KOPT-K1 (cell line): Measurements from ENCODE around the gene RUFY3.
"Not testable (repeated sequence)": the region's sequence is repeated elsewhere in the genome, so short reads cannot be mapped to it uniquely, and the experiment has no call there.

Source experiments
- H3K27ac ChIP-seq: fragments of 200-600 bp; sonication (generic); 2 replicates; pipeline ENCODE4 v1.5.1; 2016; ENCODE audit warnings: antibody characterized with exemption, mild to moderate bottlenecking, low read depth, low read length; ENCODE audit not compliant: poor library complexity, severe bottlenecking
- H3K36me3 ChIP-seq: fragments of 200-600 bp; sonication (generic); 2 replicates; pipeline ENCODE4 v1.5.1; 2017; ENCODE audit warnings: antibody characterized with exemption, mild to moderate bottlenecking, low read length, moderate library complexity; ENCODE audit not compliant: insufficient read depth
- H3K9me3 ChIP-seq: fragments of 200-600 bp; sonication (generic); 2 replicates; pipeline ENCODE4 v1.5.1; 2017; ENCODE audit warnings: antibody characterized with exemption, low read length, mild to moderate bottlenecking; ENCODE audit not compliant: insufficient read depth, poor library complexity, severe bottlenecking

The RUFY3 gene

GRCh38 chr4:70714079-70714887 lies 7.5 kb upstream of the RUFY3 start:
- Histone ChIP-seq H3K9me3 (no peaks in the 10 kb centered on the region), H3K36me3 (no peaks in the 10 kb centered on the region), H3K27ac (peak overlapping the region; percentile 62)

- Histone ChIP-seq H3K27ac (no peak overlapping the region), H3K36me3 (no peaks in the 10 kb centered on the region), H3K9me3 (no peaks in the 10 kb centered on the region)
Measured at GRCh38 chr4:70715097-70715496, 6.7 kb upstream of the RUFY3 start.

- no peaks in the 10 kb centered on the region for H3K36me3 ChIP-seq
- H3K9me3 ChIP-seq, result no peaks in the 10 kb centered on the region
Measured at GRCh38 chr4:70718811-70719604, 2.8 kb upstream of the RUFY3 start.

GRCh38 chr4:70722199-70722791 lies 531 bp downstream of the RUFY3 start:
- H3K27ac ChIP-seq, result peak overlapping the region; percentile 56
- no peaks in the 10 kb centered on the region for H3K36me3 ChIP-seq
- H3K9me3 ChIP-seq, result no peaks in the 10 kb centered on the region

More at GRCh38 chr4:70718811-70719604, 2.8 kb upstream of the RUFY3 start:
- H3K27ac ChIP-seq, result no peak overlapping the region

- no peaks in the 10 kb centered on the region for H3K9me3 ChIP-seq
- no peaks in the 10 kb centered on the region for H3K36me3 ChIP-seq
Measured at GRCh38 chr4:70724463-70724862, 2.7 kb downstream of the RUFY3 start.

GRCh38 chr4:70725633-70726032 lies 3.9 kb downstream of the RUFY3 start:
- Histone ChIP-seq H3K36me3 (no peaks in the 10 kb centered on the region), H3K27ac (no peak overlapping the region), H3K9me3 (no peaks in the 10 kb centered on the region)

More at GRCh38 chr4:70724463-70724862, 2.7 kb downstream of the RUFY3 start:
- H3K27ac ChIP-seq, result no peak overlapping the region

GRCh38 chr4:70726515-70726914 lies 4.8 kb downstream of the RUFY3 start:
- H3K27ac ChIP-seq, H3K9me3 ChIP-seq, H3K36me3 ChIP-seq: not testable (repeated sequence)

- peak overlapping the region; percentile 63 for H3K27ac ChIP-seq
- H3K9me3 ChIP-seq, result no peaks in the 10 kb centered on the region
- no peaks in the 10 kb centered on the region for H3K36me3 ChIP-seq
Measured at GRCh38 chr4:70728091-70728490, 6.3 kb downstream of the RUFY3 start.

- H3K27ac ChIP-seq, result peak overlapping the region; percentile 97
- H3K36me3 ChIP-seq, H3K9me3 ChIP-seq: not testable (repeated sequence)
Measured at GRCh38 chr4:70732878-70733277, 11.1 kb downstream of the RUFY3 start.

- Histone ChIP-seq H3K27ac (peak overlapping the region; percentile 97), H3K9me3 (no peaks in the 10 kb centered on the region), H3K36me3 (no peaks in the 10 kb centered on the region)
Measured at GRCh38 chr4:70734168-70734954, 12.6 kb downstream of the RUFY3 start.

- peak overlapping the region; percentile 97 for H3K27ac ChIP-seq
- H3K9me3 ChIP-seq, result no peaks in the 10 kb centered on the region
- H3K36me3 ChIP-seq, result no peaks in the 10 kb centered on the region
Measured at GRCh38 chr4:70734971-70735370, 13.2 kb downstream of the RUFY3 start.

GRCh38 chr4:70735915-70736314 lies 14.2 kb downstream of the RUFY3 start:
- peak overlapping the region; percentile 97 for H3K27ac ChIP-seq
- not testable (repeated sequence) for H3K36me3 ChIP-seq, H3K9me3 ChIP-seq

- H3K9me3 ChIP-seq, result no peaks in the 10 kb centered on the region
- no peaks in the 10 kb centered on the region for H3K36me3 ChIP-seq
- H3K27ac ChIP-seq, result peak overlapping the region; percentile 97
Measured at GRCh38 chr4:70737006-70737405, 15.2 kb downstream of the RUFY3 start.

GRCh38 chr4:70737409-70737808 lies 15.6 kb downstream of the RUFY3 start:
- Histone ChIP-seq H3K36me3 (no peaks in the 10 kb centered on the region), H3K9me3 (no peaks in the 10 kb centered on the region), H3K27ac (peak overlapping the region; percentile 97)
